OCI-LY3 (cell line): ENCODE results near the gene DQX1.
A peak's percentile ranks its signal among the peaks of the same experiment; 100 is the strongest.

Source experiments
- CTCF ChIP-seq: fragments of 200-600, 300-600 bp; sonication (generic); IDR thresholded peaks from 2 replicates; pipeline ENCODE4 v1.5.1; 2014; ENCODE audit warnings: antibody characterized with exemption, low read length, low read depth
- EZH2phosphoT487 ChIP-seq: fragments of 200-600 bp; shearing (Covaris generic); IDR thresholded peaks from 2 replicates; pipeline ENCODE4 v1.6.1; 2018; ENCODE audit warnings: antibody characterized with exemption, mixed run types, low read depth

- TF ChIP-seq CTCF (peak; percentile 40), EZH2phosphoT487 (no peak)
Measured at GRCh38 chr2:74544634-74545033, 18.6 kb upstream of the DQX1 start.
